H1 (cell line): ENCODE measurements around the gene DPM2.

Experiments
- CTCF ChIP-seq, 3 experiments: IDR thresholded peaks; 1 replicate in 2 of 3; 2 replicates in 1 of 3; pipeline versions ENCODE4 v1.5.1 to v1.6.1; 2011; ENCODE audit warnings: low read length in 3 of 3, mild to moderate bottlenecking in 3 of 3, inconsistent platforms in 2 of 3, low read depth in 1 of 3, moderate library complexity in 1 of 3; ENCODE audit not compliant: insufficient read depth in 1 of 3; ENCODE audit errors: control extremely low read depth in 1 of 3
- E2F6 ChIP-seq: IDR thresholded peaks from 2 replicates; pipeline ENCODE4 v1.6.1; 2012; ENCODE audit warnings: inconsistent platforms
- SIN3A ChIP-seq, 2 experiments: IDR thresholded peaks in 1 of 2; conservative IDR thresholded peaks in 1 of 2; 2 replicates each; pipeline ENCODE4 v1.6.1; 2011 to 2012; ENCODE audit warnings: low read length in 2 of 2, improper control_type of control experiment in 1 of 2, low read depth in 1 of 2, mild to moderate bottlenecking in 1 of 2
- SIRT6 ChIP-seq: IDR thresholded peaks from one replicate; pipeline ENCODE4 v1.7.1; 2012; ENCODE audit warnings: low read length, inconsistent platforms
- SP1 ChIP-seq: IDR thresholded peaks from 2 replicates; pipeline ENCODE4 v1.6.1; 2011; ENCODE audit warnings: low read depth, low read length
- TCF12 ChIP-seq: IDR thresholded peaks from 2 replicates; pipeline ENCODE4 v1.6.1; 2011; ENCODE audit warnings: low read depth, mild to moderate bottlenecking, low read length

- TF ChIP-seq SP1 (no peak), E2F6 (no peak), CTCF (IDR thresholded peaks at IDR 0.05; ENCODE audit: control extremely low read depth in 1 of 3, insufficient read depth in 1 of 3, low read depth in 1 of 3, low read length in 3 of 3) (no peak), TCF12 (no peak), SIN3A (conservative IDR thresholded peaks at IDR 0.05 in 1 of 2, IDR thresholded peaks at IDR 0.05 in 1 of 2; ENCODE audit: low read depth in 1 of 2, low read length in 2 of 2) (no peak), SIRT6 (no peak)
These were observed 41.1 kb downstream of the DPM2 start for GRCh38 chr9:127896395-127897192.
